Right kidney (tissue), 1 donor: ENCODE data around the gene SLC25A15.
"Not testable (repeated sequence)": the region's sequence is repeated elsewhere in the genome, so short reads cannot be mapped to it uniquely, and the experiment has no call there.

Experiments
- DNase-seq: peaks from one replicate; pipeline ENCODE4 v3.0.0-alpha.2; 2016

SLC25A15 gene

GRCh38 chr13:40812724-40813445 lies 23.5 kb downstream of the SLC25A15 start:
- DNase-seq = no peak

- no peak for DNase-seq
Observed at GRCh38 chr13:40813667-40814454, 24.4 kb downstream of the SLC25A15 start.

- no peak for DNase-seq
Observed at GRCh38 chr13:40814803-40815202, 25.4 kb downstream of the SLC25A15 start.

- no peak for DNase-seq
Observed at GRCh38 chr13:40818926-40819325, 29.5 kb downstream of the SLC25A15 start.

- no peak for DNase-seq
Observed at GRCh38 chr13:40819797-40820315, 30.4 kb downstream of the SLC25A15 start.

- not testable (repeated sequence) for DNase-seq
Observed at GRCh38 chr13:40839725-40840124, 50.3 kb downstream of the SLC25A15 start.

- DNase-seq = not testable (repeated sequence)
Observed at GRCh38 chr13:40840955-40841354, 51.5 kb downstream of the SLC25A15 start.
